Suppressor macrophage (primary cell): ENCODE data around the gene TRPV3.

Experiments
- DNase-seq, 4 experiments: peaks; one replicate each; pipeline ENCODE4 v3.0.0-alpha.2; 2020 to 2022

TRPV3 gene

DNA sequence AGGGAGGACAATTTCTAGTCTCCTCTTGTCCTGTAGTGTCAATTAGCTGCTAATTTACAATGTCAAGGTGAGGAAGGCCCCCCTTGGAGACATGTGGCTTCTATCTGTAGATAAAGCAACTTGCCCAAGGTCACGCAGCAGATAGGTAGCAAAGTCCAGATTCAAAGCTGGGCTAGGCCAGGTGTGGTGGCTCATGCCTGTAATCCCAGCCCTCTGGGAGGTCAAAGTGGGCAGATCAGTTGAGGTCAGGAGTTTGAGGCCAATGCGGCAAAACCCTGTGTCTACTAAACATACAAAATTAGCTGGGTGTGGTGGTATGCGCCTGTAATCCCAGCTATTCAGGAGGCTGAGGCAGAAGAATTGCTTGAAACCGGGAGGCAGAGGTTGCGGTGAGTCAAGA, 11.1 kb downstream of the TRPV3 start:
- no peak for DNase-seq

- no peak for DNase-seq
Observed at GRCh38 chr17:3545151-3545550, 12.5 kb downstream of the TRPV3 start.

GRCh38 chr17:3544365-3544764, 13.2 kb downstream of the TRPV3 start:
- no peak for DNase-seq

DNA sequence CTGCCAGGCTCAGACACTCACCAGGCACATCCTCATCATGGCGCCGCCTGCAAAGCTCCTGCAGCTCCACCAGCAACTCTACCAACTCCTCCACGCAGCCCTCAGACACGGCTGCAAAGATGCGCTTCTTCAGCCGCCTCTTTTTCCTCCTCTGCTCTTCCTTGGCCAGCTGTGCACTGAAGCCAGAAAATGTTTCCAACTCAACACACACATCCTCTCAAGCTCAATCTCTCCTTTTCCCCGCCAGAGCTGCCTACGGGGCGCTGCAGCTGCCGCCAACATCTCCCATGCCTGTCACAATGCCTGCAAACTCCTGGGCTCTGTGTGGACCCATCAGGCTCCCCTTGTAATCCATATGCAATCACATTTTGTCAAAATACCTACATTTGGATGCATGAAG, 14.2 kb downstream of the TRPV3 start:
- no peak for DNase-seq

DNA sequence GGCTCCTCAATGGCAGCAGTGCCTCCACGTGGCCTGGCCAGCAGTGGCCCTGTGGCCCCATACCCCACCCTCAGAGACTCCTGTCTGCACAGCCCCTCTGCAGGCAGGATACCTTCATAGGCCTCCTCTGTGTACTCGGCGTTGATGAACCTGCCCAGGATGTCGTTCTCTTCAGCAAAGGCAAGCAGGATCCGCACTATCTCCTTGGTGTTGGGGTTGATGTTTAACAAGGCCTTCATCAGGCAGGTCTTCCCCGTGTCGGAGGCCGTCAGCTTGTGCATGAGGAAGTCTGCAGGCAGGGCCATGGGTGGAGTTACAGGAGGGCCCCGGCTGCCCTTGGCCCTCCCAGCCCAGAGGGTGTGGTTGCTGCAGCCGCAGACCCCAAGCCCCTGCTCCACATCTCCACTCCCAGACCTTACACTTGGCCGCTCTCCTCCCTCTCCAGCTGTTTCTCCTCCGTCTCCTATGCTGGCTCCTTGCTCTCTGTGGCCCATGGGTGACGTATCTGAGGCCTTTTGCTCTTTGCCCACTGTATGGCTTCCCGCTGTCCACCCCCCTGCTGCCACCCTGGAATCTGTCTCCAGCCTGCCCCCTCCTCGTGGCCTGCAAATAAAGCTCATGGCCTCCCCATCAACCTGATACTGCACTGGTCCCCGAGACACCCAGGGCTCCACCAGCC, 15.1 kb downstream of the TRPV3 start:
- no peak for DNase-seq

DNA sequence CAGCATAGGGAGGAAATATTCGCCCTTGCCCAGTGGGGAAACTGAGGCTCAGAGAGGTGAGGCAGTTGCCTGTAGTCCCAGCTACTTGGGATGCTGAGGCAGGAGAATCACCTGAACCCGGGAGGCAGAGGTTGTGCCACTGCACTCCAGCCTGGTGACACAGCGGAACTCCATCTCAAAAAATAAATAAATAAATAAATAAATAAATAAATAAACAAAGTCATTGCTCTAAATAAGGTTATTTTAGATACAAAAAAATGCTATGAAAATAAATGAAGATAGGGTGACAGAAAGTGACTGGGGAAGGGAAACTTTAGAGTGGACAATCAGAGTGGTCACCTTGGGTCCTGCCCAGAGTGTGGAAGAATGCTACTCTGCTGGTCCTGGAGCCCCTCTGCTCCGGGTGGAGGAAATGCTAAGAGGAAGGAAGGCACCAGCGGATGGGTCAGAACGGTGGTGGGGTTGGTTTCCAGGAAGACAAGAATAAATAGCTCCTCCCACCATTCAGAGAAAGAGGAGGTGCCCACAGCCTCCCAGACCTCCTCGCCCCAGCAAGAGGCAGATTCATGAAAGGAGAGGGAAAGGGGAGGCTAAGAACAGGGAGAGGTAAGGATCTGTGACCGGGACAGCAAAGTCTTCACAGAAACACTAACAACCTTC, 17.6 kb downstream of the TRPV3 start:
- DNase-seq: no peak

- no peak for DNase-seq
Observed at GRCh38 chr17:3536716-3537115, 20.9 kb downstream of the TRPV3 start.

- DNase-seq: peak in 3 of 4 experiments; percentile 5 to 45 (median 34)
Observed at GRCh38 chr17:3535253-3535995, 22.2 kb downstream of the TRPV3 start.

DNA sequence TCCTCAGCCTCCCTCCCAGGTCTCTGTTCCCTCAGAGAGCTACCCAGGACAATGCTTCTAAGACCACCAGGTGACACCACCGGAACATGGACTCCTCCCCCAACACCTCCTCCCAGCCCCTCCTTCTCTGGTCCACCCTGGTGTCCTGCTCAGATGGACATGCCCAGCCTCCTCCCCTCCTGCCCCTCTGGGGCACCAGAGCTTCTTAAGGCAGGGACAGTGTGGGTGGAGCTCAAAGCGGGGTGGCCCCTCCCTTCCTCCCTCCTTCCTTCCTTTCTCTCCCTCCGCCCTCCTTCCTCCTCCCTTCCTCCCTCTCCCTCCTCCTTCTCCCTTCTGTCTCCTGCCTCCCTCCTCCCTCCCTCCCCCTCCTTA, 22.7 kb downstream of the TRPV3 start:
- DNase-seq: no peak

DNA sequence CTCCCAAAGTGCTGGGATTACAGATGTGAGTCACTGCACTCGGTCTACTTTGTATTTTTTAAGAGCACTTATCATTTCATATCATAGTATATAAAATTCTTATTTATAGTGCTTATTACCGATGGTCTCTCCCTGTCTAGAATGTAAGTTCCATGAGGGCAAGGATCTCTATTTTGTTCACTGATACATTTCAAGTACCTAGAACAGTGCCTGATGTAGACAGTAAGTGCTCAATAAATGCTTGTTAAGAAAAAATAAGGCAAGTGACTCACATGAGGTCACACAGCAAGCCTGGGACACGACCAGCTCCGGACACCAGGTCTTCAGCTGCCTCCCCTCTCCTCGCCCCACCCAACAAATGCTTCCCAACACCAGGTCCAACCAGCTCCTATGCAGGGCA, 23.9 kb downstream of the TRPV3 start:
- no peak for DNase-seq

GRCh38 chr17:3532859-3533142, 24.8 kb downstream of the TRPV3 start:
- no peak for DNase-seq

- DNase-seq: no peak
Observed at GRCh38 chr17:3532106-3532858, 25.3 kb downstream of the TRPV3 start.

DNA sequence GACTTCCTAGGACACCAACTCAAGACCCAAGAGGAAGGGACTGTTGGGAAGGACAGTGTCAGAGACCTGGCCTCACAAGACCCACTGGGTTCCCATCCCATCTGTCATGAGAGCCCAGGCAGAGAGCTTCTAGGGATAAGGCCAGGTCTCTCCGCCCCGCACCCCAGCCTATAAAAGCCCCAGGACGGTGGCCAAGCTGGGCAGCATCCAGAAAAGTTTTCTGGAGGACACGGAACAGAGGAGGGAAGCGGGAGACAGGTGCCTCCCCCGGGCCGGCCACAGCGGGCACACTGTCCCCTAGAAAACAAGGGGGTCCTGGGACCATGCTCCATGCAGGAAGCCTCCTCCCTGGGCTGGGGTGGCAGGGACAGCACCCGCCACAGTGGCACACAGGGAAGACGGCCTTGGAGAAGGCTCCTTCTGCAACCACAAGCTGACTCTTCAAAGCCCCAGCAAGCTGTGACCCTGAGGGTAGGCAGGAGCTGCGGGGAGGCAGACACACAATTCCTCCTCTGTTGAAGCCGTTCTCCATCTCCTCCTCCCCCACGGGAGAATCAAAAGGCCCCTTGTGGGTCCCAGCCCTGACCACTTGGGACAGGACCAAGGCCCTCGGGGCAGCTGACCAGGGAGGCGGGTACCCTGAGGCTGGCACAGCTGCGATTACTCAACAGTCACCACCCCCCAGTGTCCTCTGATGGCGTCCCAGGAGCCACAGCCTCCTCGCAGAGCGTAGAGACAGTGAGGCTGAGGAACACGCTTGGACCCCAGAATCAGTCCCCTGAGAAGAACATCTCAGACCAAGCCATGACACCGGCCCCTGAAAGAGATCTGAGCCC, 26.1 kb downstream of the TRPV3 start:
- DNase-seq: no peak

GRCh38 chr17:3529817-3530741, 27.5 kb downstream of the TRPV3 start:
- DNase-seq: no peak

- DNase-seq: no peak
Observed at GRCh38 chr17:3528880-3529511, 28.6 kb downstream of the TRPV3 start.

GRCh38 chr17:3528403-3528851, 29.2 kb downstream of the TRPV3 start:
- DNase-seq: no peak

DNA sequence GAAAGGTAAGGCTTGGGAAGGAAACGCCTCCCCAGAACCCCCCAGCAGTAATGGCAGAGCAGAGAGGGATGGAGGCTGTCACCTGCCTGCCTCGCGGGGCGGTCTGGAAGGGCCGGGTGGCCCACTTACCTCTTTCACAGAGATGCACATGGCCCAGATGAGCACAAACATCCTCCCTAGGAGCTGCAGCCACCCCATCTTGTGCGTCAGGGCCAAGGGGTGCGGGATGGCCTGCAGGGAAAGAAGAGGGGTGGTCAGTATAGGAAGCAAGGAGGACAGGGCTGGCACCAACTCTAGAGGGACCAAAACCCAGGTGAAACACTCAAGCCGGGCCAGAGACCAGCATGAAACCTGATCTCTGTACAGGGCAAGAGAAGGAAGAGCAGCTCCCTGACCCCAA, 29.7 kb downstream of the TRPV3 start:
- no peak for DNase-seq

DNA sequence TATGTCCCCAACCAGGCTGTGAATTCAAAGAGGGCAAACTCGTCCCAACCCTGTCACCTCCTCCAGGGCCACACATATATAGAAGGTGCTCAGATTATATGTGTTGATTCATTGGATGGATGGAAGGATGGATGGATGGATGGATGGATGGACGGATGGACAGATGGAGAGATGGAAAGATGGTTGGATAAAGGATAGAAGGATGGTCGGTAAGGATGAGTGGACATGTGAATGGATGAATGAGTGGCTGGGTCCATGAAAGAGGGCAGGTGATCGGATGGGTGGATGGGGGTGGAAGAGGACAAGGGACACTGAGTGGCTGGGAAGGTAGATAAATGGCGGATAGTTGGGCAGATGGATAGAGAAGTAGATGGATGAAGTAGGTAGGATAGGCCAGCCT, 30.1 kb downstream of the TRPV3 start:
- DNase-seq: no peak

DNA sequence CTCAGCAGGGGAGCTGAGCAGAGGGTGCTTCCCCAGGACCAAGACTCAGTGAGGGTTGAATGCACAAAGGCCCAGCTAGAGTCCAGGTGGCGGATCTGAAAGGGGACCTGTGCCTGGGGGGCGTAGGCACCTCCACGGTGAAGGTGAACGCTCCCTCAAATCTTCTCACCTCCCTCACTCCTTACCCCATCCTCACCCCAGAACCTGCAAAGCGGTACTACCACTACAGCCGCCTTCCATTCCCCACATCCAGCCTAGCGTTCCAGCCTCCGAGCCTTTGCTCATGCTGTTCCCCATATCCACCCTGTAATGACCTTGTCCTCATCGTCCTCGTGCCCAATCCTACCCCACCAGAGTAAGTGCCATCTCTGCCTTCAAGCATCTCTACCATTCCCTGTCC, 30.6 kb downstream of the TRPV3 start:
- DNase-seq: no peak

- no peak for DNase-seq
Observed at GRCh38 chr17:3526491-3526890, 31.1 kb downstream of the TRPV3 start.

DNA sequence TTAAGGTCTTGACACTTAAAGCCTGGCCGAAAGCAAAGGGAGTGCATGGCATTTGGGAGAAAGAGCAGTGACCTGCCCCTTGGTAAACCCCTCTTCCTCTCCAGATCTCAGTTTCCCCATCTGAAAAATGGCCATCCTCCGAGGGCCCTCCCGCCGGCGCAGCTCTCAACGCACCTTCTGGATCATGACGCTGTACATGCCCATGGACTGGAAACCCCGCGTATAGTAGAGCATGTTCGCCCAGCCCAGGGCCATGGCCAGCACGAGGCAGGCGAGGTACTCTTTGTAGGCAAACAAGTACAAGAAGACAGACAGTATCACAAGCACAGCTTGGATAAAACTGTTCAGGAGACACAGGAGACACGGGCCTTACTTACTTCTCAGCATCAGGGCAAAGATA, 33.6 kb downstream of the TRPV3 start:
- DNase-seq: no peak
